Panc1 (cell line): ENCODE data around the gene A2M.

ENCODE experiments used
- CTCF ChIP-seq: fragments of 450-650 bp; IDR thresholded peaks from 2 replicates; pipeline ENCODE4 v1.5.1; 2017; ENCODE audit warnings: mild to moderate bottlenecking
- POLR2AphosphoS5 ChIP-seq: IDR thresholded peaks from 2 replicates; pipeline ENCODE4 v1.6.1; 2012; ENCODE audit warnings: mild to moderate bottlenecking, low read depth, low read length, moderate library complexity
- SIN3A ChIP-seq: IDR thresholded peaks from 2 replicates; pipeline ENCODE4 v1.6.1; 2012; ENCODE audit warnings: low read depth, mild to moderate bottlenecking, low read length, moderate library complexity, borderline replicate concordance; ENCODE audit not compliant: insufficient read depth
- TCF7L2 ChIP-seq: IDR thresholded peaks from 2 replicates; pipeline ENCODE4 v1.6.1; 2011; ENCODE audit warnings: mild to moderate bottlenecking, low read depth, low read length, inconsistent platforms
- TF ChIP-seq, protein P1 (sequence below), 2 experiments: IDR thresholded peaks; 2 replicates each; pipeline ENCODE4 v1.6.1; 2011 to 2012; ENCODE audit warnings: low read depth in 2 of 2, control low read depth in 1 of 2, low read length in 1 of 2, mild to moderate bottlenecking in 1 of 2, moderate library complexity in 1 of 2; ENCODE audit not compliant: insufficient read depth in 1 of 2

GRCh38 chr12:9043766-9044165 is 72.0 kb downstream of the A2M start:
- TF ChIP-seq CTCF, result no peak
- TF ChIP-seq POLR2AphosphoS5, result no peak
- TF ChIP-seq, protein P1, sequence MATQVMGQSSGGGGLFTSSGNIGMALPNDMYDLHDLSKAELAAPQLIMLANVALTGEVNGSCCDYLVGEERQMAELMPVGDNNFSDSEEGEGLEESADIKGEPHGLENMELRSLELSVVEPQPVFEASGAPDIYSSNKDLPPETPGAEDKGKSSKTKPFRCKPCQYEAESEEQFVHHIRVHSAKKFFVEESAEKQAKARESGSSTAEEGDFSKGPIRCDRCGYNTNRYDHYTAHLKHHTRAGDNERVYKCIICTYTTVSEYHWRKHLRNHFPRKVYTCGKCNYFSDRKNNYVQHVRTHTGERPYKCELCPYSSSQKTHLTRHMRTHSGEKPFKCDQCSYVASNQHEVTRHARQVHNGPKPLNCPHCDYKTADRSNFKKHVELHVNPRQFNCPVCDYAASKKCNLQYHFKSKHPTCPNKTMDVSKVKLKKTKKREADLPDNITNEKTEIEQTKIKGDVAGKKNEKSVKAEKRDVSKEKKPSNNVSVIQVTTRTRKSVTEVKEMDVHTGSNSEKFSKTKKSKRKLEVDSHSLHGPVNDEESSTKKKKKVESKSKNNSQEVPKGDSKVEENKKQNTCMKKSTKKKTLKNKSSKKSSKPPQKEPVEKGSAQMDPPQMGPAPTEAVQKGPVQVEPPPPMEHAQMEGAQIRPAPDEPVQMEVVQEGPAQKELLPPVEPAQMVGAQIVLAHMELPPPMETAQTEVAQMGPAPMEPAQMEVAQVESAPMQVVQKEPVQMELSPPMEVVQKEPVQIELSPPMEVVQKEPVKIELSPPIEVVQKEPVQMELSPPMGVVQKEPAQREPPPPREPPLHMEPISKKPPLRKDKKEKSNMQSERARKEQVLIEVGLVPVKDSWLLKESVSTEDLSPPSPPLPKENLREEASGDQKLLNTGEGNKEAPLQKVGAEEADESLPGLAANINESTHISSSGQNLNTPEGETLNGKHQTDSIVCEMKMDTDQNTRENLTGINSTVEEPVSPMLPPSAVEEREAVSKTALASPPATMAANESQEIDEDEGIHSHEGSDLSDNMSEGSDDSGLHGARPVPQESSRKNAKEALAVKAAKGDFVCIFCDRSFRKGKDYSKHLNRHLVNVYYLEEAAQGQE (IDR thresholded peaks at IDR 0.05; ENCODE audit: insufficient read depth in 1 of 2, low read depth in 2 of 2, low read length in 1 of 2), result no peak
- no peak for TF ChIP-seq TCF7L2
- no peak for TF ChIP-seq SIN3A
